Smooth muscle cell (in vitro differentiated cells): ENCODE results near the gene IL19. TPM values are rescaled to one million over a fixed set of nuclear protein-coding genes. Genes with fewer than 3 reads are reported as not detected.

Source experiments
- DNase-seq: peaks from one replicate; lab custom pipeline; 2025; ENCODE audit not compliant: unreplicated experiment; lab: John Stamatoyannopoulos, UW
- H2AFZ ChIP-seq: fragments of 200-600 bp; sonication (generic); 2 replicates; pipeline ENCODE4 v1.6.0; 2016; ENCODE audit warnings: antibody characterized with exemption, low read depth, mild to moderate bottlenecking
- H3F3A ChIP-seq: fragments of 200-600 bp; sonication (generic); 2 replicates; pipeline ENCODE4 v1.6.0; 2017; ENCODE audit warnings: antibody characterized with exemption, low read depth
- H3K27ac ChIP-seq: fragments of 200-600 bp; sonication (generic); 2 replicates; pipeline ENCODE4 v1.5.1; 2016; ENCODE audit warnings: low read depth, mild to moderate bottlenecking
- H3K27me3 ChIP-seq: fragments of 200-600 bp; sonication (generic); 2 replicates; pipeline ENCODE4 v1.6.1; 2016; ENCODE audit warnings: low read depth, mild to moderate bottlenecking
- H3K36me3 ChIP-seq: fragments of 200-600 bp; sonication (generic); 2 replicates; pipeline ENCODE4 v1.5.1; 2016; ENCODE audit warnings: low read depth
- H3K4me1 ChIP-seq: fragments of 200-600 bp; sonication (generic); 2 replicates; pipeline ENCODE4 v1.5.1; 2016; ENCODE audit warnings: low read depth
- H3K4me2 ChIP-seq: fragments of 200-600 bp; sonication (generic); 2 replicates; pipeline ENCODE4 v1.6.0; 2016; ENCODE audit warnings: mild to moderate bottlenecking
- H3K4me3 ChIP-seq: fragments of 200-600 bp; sonication (generic); 2 replicates; pipeline ENCODE4 v1.5.1; 2016; ENCODE audit warnings: mild to moderate bottlenecking
- H3K79me2 ChIP-seq: fragments of 200-600 bp; sonication (generic); 2 replicates; pipeline ENCODE4 v1.6.0; 2016; ENCODE audit warnings: low read depth, mild to moderate bottlenecking
- H3K9ac ChIP-seq: fragments of 200-600 bp; sonication (generic); 2 replicates; pipeline ENCODE4 v1.6.0; 2016; ENCODE audit warnings: low read depth
- H3K9me3 ChIP-seq: fragments of 200-600 bp; sonication (generic); replicated peaks from 2 replicates; pipeline ENCODE4 v1.5.1; 2016; ENCODE audit warnings: low read depth
- H4K20me1 ChIP-seq: fragments of 200-600 bp; sonication (generic); 2 replicates; pipeline ENCODE4 v1.6.0; 2016; ENCODE audit warnings: low read depth
- CTCF ChIP-seq: fragments of 200-600 bp; sonication (generic); IDR thresholded peaks from 2 replicates; pipeline ENCODE4 v1.5.1; 2017; ENCODE audit warnings: borderline replicate concordance, mild to moderate bottlenecking, antibody characterized with exemption; ENCODE audit not compliant: insufficient read depth, poor library complexity, severe bottlenecking
- WGBS: methylation state at CpG from one replicate; pipeline ENCODE4 v1.1.7; 2016; ENCODE audit warnings: low lambda C conversion rate; 5-methylcytosine and 5-hydroxymethylcytosine counted together
- polyA plus RNA-seq: library from polyadenylated mRNA; unstranded; fragments of >200 nt; fragmentation: Nextera tagmentation; extraction: Ambion mirVana; gene quantifications from 2 replicates; pipeline ENCODE4 v1.2.1, GENCODE V29; 2016
- total RNA-seq: library from RNA; depleted of rRNA; stranded (reverse); fragments of >200 nt; gene quantifications from 2 replicates; pipeline ENCODE4 v1.2.3, GENCODE V29; 2014

Gene IL19
- total and polyA plus RNA-seq, 2 experiments from 2014 or later: 0.35 TPM; not detected in 1

DNA sequence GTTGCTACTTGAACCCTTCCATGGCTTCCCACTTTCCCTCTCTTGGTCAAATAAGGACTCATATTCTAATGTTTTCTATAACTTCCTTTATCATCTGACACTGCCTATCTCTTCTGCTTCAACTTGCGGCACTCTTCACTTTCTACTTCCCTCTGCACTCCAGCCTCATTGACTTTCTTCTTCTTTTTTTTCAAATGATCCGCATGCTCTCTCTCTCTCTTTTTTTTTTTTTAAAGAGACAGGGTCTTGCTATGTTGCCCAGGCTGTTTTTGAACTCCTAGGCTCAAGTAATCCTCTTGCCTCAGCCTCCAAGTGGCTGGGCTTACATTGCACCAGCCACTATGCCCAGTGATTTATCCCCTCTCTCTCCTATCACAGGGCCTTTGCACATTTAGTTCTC, 9.1 kb downstream of the IL19 start:
- no peak for DNase-seq
- Histone ChIP-seq H3K79me2 (no peaks in the 10 kb centered on the region), H3K4me2 (no peak overlapping the region), H3K9me3 (no peaks in the 10 kb centered on the region), H3K9ac (no peak overlapping the region), H3F3A (no peaks in the 10 kb centered on the region), H3K4me3 (no peak overlapping the region), H3K27me3 (no peaks in the 10 kb centered on the region), H3K36me3 (no peaks in the 10 kb centered on the region), H3K4me1 (no peaks in the 10 kb centered on the region), H2AFZ (no peak overlapping the region), H3K27ac (no peak overlapping the region), H4K20me1 (no peaks in the 10 kb centered on the region)
- WGBS: 90% methylated on average over 2 of the region's 2 CpGs
- TF ChIP-seq CTCF: no peak

DNA sequence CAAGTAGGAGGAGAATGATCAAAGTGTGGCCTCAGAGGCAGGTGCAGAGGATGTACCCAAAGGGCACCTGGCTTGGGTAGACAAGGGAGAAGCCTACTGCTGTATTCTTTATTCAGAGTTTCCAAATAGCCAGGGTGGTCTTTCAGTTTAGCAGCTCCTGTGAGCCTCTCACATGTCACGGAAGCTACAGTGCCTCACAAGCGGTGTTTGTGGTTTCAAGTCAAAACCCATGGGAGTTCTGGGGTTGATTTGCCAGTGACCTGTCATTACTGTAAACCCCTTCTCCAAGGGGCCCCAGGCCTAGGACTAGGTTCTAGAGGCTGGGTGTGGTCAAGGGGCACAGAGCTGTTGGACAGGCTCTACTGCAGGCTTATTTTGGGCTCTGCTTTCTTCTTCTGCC, 11.9 kb downstream of the IL19 start:
- Histone ChIP-seq H3F3A (no peaks in the 10 kb centered on the region), H3K79me2 (no peaks in the 10 kb centered on the region), H3K4me3 (no peak overlapping the region), H3K9me3 (no peaks in the 10 kb centered on the region), H2AFZ (no peak overlapping the region), H4K20me1 (no peaks in the 10 kb centered on the region), H3K36me3 (no peaks in the 10 kb centered on the region), H3K27ac (no peak overlapping the region), H3K4me2 (no peak overlapping the region), H3K4me1 (no peaks in the 10 kb centered on the region), H3K9ac (no peak overlapping the region), H3K27me3 (no peaks in the 10 kb centered on the region)
- no peak for TF ChIP-seq CTCF
- no peak for DNase-seq
- 89% methylated on average over 2 of the region's 2 CpGs for WGBS

GRCh38 chr1:206783506-206783905, 12.9 kb downstream of the IL19 start:
- Histone ChIP-seq H3K9ac (no peak overlapping the region), H3K27me3 (no peaks in the 10 kb centered on the region), H3K27ac (no peak overlapping the region), H3F3A (no peaks in the 10 kb centered on the region), H3K9me3 (no peaks in the 10 kb centered on the region), H2AFZ (no peak overlapping the region), H3K36me3 (no peaks in the 10 kb centered on the region), H3K4me1 (no peaks in the 10 kb centered on the region), H3K4me3 (no peak overlapping the region), H3K79me2 (no peaks in the 10 kb centered on the region), H4K20me1 (no peaks in the 10 kb centered on the region), H3K4me2 (no peak overlapping the region)
- no peak for TF ChIP-seq CTCF
- DNase-seq: no peak
- WGBS: 89% methylated on average over 7 of the region's 7 CpGs

DNA sequence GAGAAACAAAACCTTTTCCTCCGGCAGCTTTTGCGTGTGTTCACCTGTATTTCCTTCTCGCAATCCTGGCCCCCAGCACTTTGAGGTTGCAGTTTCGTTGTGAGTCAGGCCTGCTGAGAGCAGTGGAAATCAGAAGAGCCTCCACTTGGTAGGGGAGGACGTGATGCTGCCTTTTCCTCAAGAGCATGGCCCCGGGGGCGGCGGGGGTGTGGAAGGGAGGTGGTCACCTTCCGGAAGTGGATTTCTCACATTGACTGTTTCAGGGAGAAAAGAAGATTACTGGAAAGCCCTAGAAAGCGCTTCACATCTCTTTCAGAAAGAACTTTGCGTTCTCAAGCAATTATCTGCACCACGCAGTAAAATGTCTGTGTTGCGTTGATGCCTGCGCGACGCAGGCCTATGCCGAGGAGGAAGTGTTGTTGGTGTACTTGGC, 13.9 kb downstream of the IL19 start:
- H3K4me1 ChIP-seq: no peaks in the 10 kb centered on the region
- H3K4me3 ChIP-seq: no peak overlapping the region
- no peak overlapping the region for H2AFZ ChIP-seq
- no peaks in the 10 kb centered on the region for H3K9me3 ChIP-seq
- no peaks in the 10 kb centered on the region for H3K36me3 ChIP-seq
- no peak for TF ChIP-seq CTCF
- no peak overlapping the region for H3K27ac ChIP-seq
- H3K4me2 ChIP-seq: no peak overlapping the region
- H3K27me3 ChIP-seq: no peaks in the 10 kb centered on the region
- WGBS: 93% methylated on average over 17 of the region's 17 CpGs
- H3K9ac ChIP-seq: no peak overlapping the region
- H3F3A ChIP-seq: no peaks in the 10 kb centered on the region
- H4K20me1 ChIP-seq: no peaks in the 10 kb centered on the region
- no peak for DNase-seq
- H3K79me2 ChIP-seq: no peaks in the 10 kb centered on the region
